ENCODE results near the gene DAG1.

Gene DAG1

GRCh38 chr3:49554633-49555265 lies 84.7 kb downstream of the DAG1 start:
- no peak for DNase-seq

- no peak for DNase-seq
Measured at GRCh38 chr3:49556500-49557275, 86.6 kb downstream of the DAG1 start.

- DNase-seq, result no peak
Measured at GRCh38 chr3:49563040-49563578, 93.0 kb downstream of the DAG1 start.

GRCh38 chr3:49563766-49564165 lies 93.7 kb downstream of the DAG1 start:
- no peak for DNase-seq

- no peak for DNase-seq
Measured at GRCh38 chr3:49566312-49566711, 96.2 kb downstream of the DAG1 start.

- DNase-seq, result no peak
Measured at GRCh38 chr3:49567406-49567805, 97.3 kb downstream of the DAG1 start.

- no peak for DNase-seq
Measured at GRCh38 chr3:49568965-49569364, 98.9 kb downstream of the DAG1 start.

GRCh38 chr3:49570028-49570654 lies 100.1 kb downstream of the DAG1 start:
- DNase-seq, result no peak

- DNase-seq, result no peak
Measured at GRCh38 chr3:49582177-49582576, 112.1 kb downstream of the DAG1 start.

Measured in NCI-H345 (cell line).